Esophagus (tissue), 2 donors: ENCODE results near the gene OVOL2. TPM values are rescaled to one million over a fixed set of nuclear protein-coding genes. Genes with fewer than 3 reads are reported as not detected.
"Not testable (repeated sequence)": the region's sequence is repeated elsewhere in the genome, so short reads cannot be mapped to it uniquely, and the experiment has no call there.

Experiments used
- H3K27ac ChIP-seq, 2 donors: one replicate each; pipeline ENCODE4 v1.5.1; 2013; ENCODE audit warnings: low read depth in 2 of 2, mild to moderate bottlenecking in 2 of 2, inconsistent platforms in 1 of 2, low read length in 1 of 2, moderate library complexity in 1 of 2
- H3K27me3 ChIP-seq, 2 donors: one replicate each; pipeline ENCODE4 v1.6.1; 2013; ENCODE audit warnings: low read length in 2 of 2, control low read depth in 1 of 2, mild to moderate bottlenecking in 1 of 2; ENCODE audit not compliant: insufficient read depth in 2 of 2, control insufficient read depth in 1 of 2
- H3K36me3 ChIP-seq, 2 donors: one replicate each; pipeline ENCODE4 v1.6.1; 2013; ENCODE audit warnings: low read length in 1 of 2; ENCODE audit not compliant: control insufficient read depth in 2 of 2, insufficient read depth in 2 of 2
- H3K4me1 ChIP-seq, 2 donors: one replicate each; pipeline ENCODE4 v1.6.1; 2013; ENCODE audit warnings: low read length in 1 of 2; ENCODE audit not compliant: control insufficient read depth in 2 of 2, insufficient read depth in 2 of 2
- H3K4me3 ChIP-seq, 2 donors: one replicate each; pipeline ENCODE4 v1.5.1; 2013; ENCODE audit warnings: low read length in 2 of 2, mild to moderate bottlenecking in 2 of 2, low read depth in 1 of 2, moderate library complexity in 1 of 2
- H3K9me3 ChIP-seq, 2 donors: one replicate each; pipeline ENCODE4 v1.6.1; 2013; ENCODE audit warnings: mild to moderate bottlenecking in 2 of 2, low read depth in 1 of 2, low read length in 1 of 2, moderate library complexity in 1 of 2; ENCODE audit not compliant: control insufficient read depth in 2 of 2, insufficient read depth in 1 of 2
- WGBS, 2 donors: extraction: QIAGEN DNeasy Blood & Tissue Kit; methylation state at CpG; one replicate each; pipeline ENCODE4 v1.1.7; 2013; 5-methylcytosine and 5-hydroxymethylcytosine counted together
- polyA plus RNA-seq, 2 donors: library from polyadenylated mRNA; stranded (reverse); fragments of 200-250 nt; gene quantifications; one replicate each; pipeline ENCODE4 v1.2.3, GENCODE V29; 2013
- donor health status: healthy with polysubstance abuse.
- donor health status: Bipolar disorder and iron deficiency.

OVOL2 gene
- 1 to 10 TPM; 4.0 to 7.3 TPM for polyA plus RNA-seq

DNA sequence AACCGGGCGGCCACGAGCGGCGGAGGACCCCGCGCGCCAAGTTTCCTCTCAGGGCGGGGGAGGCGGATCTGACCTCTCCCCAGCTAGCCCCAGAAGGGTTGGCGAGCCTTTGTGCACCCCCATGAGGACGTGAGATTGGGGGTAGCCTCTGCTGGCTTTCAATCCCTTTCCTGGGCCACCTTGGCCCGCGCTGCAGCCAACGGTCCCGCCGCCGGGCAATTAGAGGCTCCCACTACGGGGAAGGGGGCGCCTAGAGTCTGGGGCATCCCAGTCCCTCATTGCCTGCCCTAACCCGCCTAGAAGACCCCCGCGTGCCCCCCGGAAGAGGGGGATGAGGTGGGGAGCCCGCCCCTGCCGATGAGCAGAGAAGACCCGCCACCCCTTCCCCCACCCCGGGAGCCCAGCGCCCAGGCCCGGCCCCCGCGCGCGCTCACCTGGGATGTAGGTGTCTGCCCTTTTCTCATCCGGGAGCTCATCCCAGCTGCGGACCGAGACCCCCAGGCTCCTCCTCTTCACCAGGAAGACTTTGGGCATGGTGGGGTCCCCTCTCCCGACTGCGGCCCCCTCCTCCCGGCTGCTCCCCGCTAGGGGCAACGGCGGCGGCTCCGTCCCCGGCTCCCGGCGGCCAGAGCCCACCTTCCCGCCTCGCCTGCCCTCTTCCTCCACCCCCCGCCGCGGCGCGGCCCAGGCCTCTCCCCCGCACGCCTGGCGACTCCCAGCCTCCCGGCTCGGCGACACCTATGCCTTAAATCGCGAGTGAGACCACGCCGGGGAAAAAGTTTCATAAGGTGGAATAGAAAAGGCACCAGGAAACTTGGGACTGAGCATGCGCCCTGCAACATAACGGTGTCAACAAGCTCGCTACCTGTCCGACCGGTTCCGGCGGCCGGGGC lies at the start of gene OVOL2:
Gene OVOL2 (minus strand): TSS at position 816 of the 893 bp plus-strand sequence. CDS start 282 bp downstream, at position 534.
- H3K4me1 ChIP-seq = peaks cover 0 to 4% of the 10 kb centered on the region in 2 donors
- peaks cover 0 to 2% of the 10 kb centered on the region in 2 donors for H3K36me3 ChIP-seq
- peaks cover 0 to 2% of the 10 kb centered on the region in 2 donors for H3K27me3 ChIP-seq
- WGBS, 2 donors = 1 to 2% methylated on average over 68 to 73 of the region's 73 CpGs
- peak within 1 kb of the TSS; percentile 89 to 91 for H3K27ac ChIP-seq
- H3K4me3 ChIP-seq = peak within 1 kb of the TSS; percentile 71 to 78
- H3K9me3 ChIP-seq = no peaks in the 10 kb centered on the region

DNA sequence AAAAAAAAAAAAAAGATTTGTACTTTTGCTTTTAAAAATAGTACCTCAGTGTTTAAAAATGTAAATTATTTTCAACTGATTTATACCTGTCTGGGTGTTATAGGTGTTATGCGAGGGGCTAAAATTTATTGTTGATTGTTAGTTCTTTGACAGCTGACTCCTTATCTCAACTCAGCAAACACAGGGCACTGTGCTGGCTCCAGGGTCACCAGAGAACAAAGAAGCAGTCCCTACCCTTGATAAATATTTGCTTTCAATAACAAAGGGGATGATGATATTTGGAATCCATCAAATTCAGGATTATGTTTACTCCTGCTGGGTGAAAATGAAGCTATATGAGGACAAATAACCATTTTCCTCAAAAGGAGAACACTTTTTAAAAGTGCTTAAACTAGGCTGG lies 45.8 kb upstream of the OVOL2 start:
- H3K27me3 ChIP-seq = no peaks in the 10 kb centered on the region
- WGBS, 2 donors = 48 to 77% methylated on average over 1 of the region's 1 CpG
- H3K4me3 ChIP-seq = no peak overlapping the region
- no peaks in the 10 kb centered on the region for H3K36me3 ChIP-seq
- no peak overlapping the region for H3K27ac ChIP-seq
- no peaks in the 10 kb centered on the region for H3K4me1 ChIP-seq
- no peaks in the 10 kb centered on the region for H3K9me3 ChIP-seq

DNA sequence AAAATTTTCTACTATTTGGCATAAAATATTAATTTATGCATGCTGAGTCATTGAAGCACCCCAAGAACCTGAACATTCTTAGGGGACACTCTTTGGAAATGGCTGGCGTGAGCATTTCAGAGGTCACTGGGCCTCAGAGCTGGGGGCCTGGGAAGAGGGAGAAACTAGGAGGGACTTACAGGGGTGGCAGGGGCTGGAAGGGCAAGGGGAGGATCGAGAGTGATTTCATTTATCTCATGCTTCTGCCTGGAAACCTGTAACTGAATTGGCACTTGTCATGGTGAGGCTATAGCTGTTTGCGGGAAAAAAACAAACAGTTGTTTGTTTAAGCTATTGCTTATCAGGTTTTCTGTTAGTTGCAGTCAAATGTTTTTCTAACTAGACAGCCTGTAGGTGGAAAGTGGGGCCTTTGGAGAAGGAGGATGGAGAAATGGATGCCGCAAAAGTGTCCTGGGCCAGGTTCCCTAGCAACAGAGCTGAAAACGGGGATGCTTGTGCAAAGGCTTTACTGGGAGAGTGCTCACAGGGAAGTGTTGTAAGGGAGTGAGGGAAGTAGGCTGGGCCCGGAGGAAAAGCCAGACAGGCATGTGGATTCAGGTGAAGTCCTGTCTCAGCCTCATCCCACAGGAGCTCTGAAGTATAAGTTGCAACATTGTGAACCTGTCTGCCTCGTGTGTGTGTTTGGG lies 43.6 kb upstream of the OVOL2 start:
- H3K36me3 ChIP-seq = no peaks in the 10 kb centered on the region
- no peaks in the 10 kb centered on the region for H3K27me3 ChIP-seq
- H3K27ac ChIP-seq = no peak overlapping the region
- 54 to 59% methylated on average over 7 of the region's 7 CpGs for WGBS, 2 donors
- H3K9me3 ChIP-seq = no peaks in the 10 kb centered on the region
- no peak overlapping the region for H3K4me3 ChIP-seq
- no peaks in the 10 kb centered on the region for H3K4me1 ChIP-seq

DNA sequence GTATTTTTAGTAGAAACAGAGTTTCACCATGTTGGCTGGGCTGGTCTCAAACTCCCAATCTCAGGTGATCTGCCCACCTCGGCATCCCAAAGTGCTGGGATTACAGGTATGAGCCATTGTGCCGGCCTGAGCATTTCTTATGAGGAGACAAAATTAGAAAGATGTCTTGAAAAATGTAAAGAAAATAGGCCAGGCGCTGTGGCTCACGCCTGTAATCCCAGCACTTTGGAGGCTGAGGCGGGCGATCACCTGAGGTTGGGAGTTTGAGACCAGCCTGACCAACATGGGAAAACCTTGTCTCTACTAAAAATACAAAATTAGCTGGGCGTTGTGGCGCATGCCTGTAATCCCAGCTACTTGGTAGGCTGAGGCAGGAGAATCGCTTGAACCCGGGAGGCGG lies 42.9 kb upstream of the OVOL2 start:
- H3K4me1 ChIP-seq, H3K27me3 ChIP-seq, H3K9me3 ChIP-seq, H3K27ac ChIP-seq, H3K36me3 ChIP-seq, H3K4me3 ChIP-seq: not testable (repeated sequence)
- 95 to 96% methylated on average over 11 of the region's 11 CpGs for WGBS, 2 donors

DNA sequence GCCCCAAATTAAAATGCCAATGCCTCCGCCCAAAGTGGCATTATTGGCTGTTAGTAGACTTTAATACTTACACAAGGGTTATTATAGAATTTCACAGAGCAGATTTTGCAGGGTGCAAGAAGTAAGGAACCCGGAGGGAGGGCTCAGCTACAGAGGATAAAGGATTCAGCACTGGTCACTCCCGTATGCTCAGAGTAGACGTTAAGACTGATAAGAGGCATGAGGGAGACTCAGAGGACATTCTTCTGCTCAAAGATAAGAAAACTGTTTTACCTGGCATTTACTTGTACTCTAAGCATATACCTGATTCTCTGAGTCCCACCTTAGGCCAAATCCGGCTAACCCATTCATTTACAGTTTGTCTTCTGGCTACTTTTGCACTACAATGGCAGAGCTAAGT lies 36.5 kb upstream of the OVOL2 start:
- no peaks in the 10 kb centered on the region for H3K4me1 ChIP-seq
- no peak overlapping the region for H3K4me3 ChIP-seq
- no peaks in the 10 kb centered on the region for H3K27me3 ChIP-seq
- 69 to 85% methylated on average over 5 of the region's 5 CpGs for WGBS, 2 donors
- H3K27ac ChIP-seq = no peak overlapping the region
- no peaks in the 10 kb centered on the region for H3K9me3 ChIP-seq
- H3K36me3 ChIP-seq = no peaks in the 10 kb centered on the region

DNA sequence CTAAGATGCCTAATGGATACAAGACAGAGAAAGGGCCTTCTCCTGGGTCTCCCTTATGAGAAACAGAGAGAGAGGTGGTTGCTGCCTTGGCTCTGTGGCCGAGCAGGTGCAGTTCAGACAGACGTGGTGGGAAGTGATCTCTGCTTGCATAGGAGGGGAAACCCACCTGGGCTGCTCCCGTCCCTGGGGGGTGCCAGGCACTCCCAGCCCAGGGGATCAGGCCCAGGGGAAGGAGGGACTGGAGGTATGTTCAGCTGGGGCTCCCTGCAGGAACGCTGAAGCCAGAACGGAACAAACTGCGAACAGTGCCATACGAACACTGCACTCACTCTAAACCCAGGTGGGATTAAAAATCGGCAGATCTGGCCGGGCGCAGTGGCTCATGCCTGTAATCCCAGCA lies 35.7 kb upstream of the OVOL2 start:
- no peaks in the 10 kb centered on the region for H3K36me3 ChIP-seq
- WGBS, 2 donors = 73 to 87% methylated on average over 10 of the region's 10 CpGs

DNA sequence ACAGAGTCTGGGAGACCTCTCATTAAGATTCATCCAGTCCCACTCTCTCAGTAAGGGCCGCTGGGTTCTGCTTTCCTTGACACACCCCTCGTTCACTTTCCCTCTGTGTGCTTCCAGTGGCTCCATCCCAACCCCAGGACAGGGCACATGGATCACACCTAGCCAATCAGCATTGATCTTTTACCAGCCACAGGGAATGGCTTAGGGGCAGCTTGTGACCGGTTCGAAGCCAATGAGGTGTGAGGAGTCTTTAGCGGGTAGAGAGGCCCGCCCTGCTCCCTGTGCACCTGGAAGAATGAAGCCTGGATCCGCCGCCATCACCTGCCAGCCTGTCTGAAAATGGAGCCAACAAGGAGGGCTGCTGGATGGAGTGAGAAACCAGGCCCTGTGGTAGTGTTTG lies 35.2 kb upstream of the OVOL2 start:
- no peaks in the 10 kb centered on the region for H3K27me3 ChIP-seq
- no peaks in the 10 kb centered on the region for H3K36me3 ChIP-seq
- WGBS, 2 donors = 76 to 88% methylated on average over 8 of the region's 8 CpGs
- H3K4me3 ChIP-seq = no peak overlapping the region
- H3K9me3 ChIP-seq = no peaks in the 10 kb centered on the region
- H3K27ac ChIP-seq = no peak overlapping the region
- no peaks in the 10 kb centered on the region for H3K4me1 ChIP-seq

More for the DNA sequence above, 35.7 kb upstream of the OVOL2 start:
- Histone ChIP-seq H3K9me3 (no peaks in the 10 kb centered on the region), H3K4me1 (no peaks in the 10 kb centered on the region), H3K4me3 (no peak overlapping the region), H3K27me3 (no peaks in the 10 kb centered on the region), H3K27ac (no peak overlapping the region)

DNA sequence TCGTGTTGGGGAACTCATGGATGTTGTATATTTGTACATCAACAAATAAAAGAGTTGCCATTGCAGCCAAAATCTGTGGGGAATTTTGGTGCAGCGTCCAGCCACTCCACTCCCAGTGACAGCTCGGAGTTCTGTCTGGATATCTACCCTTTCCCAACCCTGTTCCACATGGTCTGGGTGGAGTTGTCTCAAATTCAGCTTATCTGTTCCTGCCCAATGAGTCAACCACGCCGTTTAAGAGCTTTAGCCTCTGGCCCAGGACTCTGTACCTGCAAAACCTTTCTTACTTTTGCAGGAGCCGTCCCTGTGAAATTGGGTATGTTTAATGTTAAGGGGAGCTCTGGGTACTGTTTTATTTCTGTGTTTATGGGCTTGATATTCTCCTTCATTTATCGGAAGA lies 33.9 kb upstream of the OVOL2 start:
- Histone ChIP-seq H3K27me3 (no peaks in the 10 kb centered on the region), H3K36me3 (no peaks in the 10 kb centered on the region), H3K4me3 (no peak overlapping the region), H3K9me3 (no peaks in the 10 kb centered on the region), H3K27ac (no peak overlapping the region), H3K4me1 (no peaks in the 10 kb centered on the region)
- 60 to 66% methylated on average over 7 of the region's 7 CpGs for WGBS, 2 donors

DNA sequence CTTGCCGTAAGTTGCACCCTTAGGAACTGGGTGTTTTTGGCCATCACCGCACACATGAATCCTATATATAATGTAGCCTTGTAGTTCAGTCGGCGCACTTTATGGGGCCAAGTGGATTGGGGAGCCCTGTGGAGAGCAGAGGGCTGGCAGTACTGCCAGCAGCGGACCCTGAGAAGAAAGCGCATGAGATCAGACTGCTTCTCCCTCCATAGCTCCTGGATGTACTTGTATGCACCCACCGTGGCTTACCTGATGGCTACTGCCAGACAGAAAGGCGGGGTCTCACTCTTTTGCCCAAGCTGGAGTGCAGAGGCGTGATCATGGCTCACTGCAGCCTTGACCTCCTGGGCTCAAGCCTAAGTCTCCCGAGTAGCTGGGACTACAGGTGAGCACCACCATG lies 32.8 kb upstream of the OVOL2 start:
- Histone ChIP-seq H3K27me3 (no peaks in the 10 kb centered on the region), H3K27ac (no peak overlapping the region), H3K9me3 (no peaks in the 10 kb centered on the region), H3K4me3 (no peak overlapping the region), H3K36me3 (no peaks in the 10 kb centered on the region), H3K4me1 (no peaks in the 10 kb centered on the region)
- 91 to 93% methylated on average over 10 of the region's 10 CpGs for WGBS, 2 donors
